Bronchial epithelial cell (primary cell): ENCODE results near the gene PDE5A. TPM values are rescaled to one million over a fixed set of nuclear protein-coding genes. Genes with fewer than 3 reads are reported as not detected.

ENCODE experiments used
- DNase-seq: peaks from one replicate; pipeline ENCODE4 v3.0.0-alpha.2; 2010; ENCODE audit warnings: low read depth
- FAIRE-seq: peaks from 2 replicates; lab custom pipeline; 2011; peaks lifted over from hg19 to GRCh38; lab: Jason Lieb, UNC
- H3K27me3 ChIP-seq: 2 replicates; pipeline ENCODE4 v1.5.1; 2011; ENCODE audit warnings: low read length; ENCODE audit not compliant: control insufficient read depth, insufficient read depth
- H3K36me3 ChIP-seq: 2 replicates; pipeline ENCODE4 v1.5.1; 2011; ENCODE audit warnings: low read length; ENCODE audit not compliant: control insufficient read depth, insufficient read depth
- H3K4me3 ChIP-seq: 2 replicates; pipeline ENCODE4 v1.5.1; 2011; ENCODE audit warnings: mild to moderate bottlenecking, low read depth, low read length, control low read depth
- CTCF ChIP-seq: IDR thresholded peaks from 2 replicates; pipeline ENCODE4 v1.5.1; 2011; ENCODE audit warnings: mild to moderate bottlenecking, moderate library complexity, low read length, control low read depth, inconsistent platforms; ENCODE audit not compliant: insufficient read depth, severe bottlenecking
- total RNA-seq: library from RNA; depleted of rRNA; stranded (reverse); fragments of >200 nt; gene quantifications from 2 replicates; pipeline ENCODE4 v1.2.1, GENCODE V29; 2014

PDE5A gene
- total RNA-seq, 1 donor from 2014 or later, result 5.8 TPM

GRCh38 chr4:119525005-119525749, 103.4 kb downstream of the PDE5A start:
- Histone ChIP-seq H3K36me3 (no peaks in the 10 kb centered on the region), H3K27me3 (no peaks in the 10 kb centered on the region), H3K4me3 (no peak overlapping the region)
- no peak for TF ChIP-seq CTCF
- DNase-seq (peak; percentile 79), FAIRE-seq (no peak)

- DNase-seq (no peak), FAIRE-seq (no peak)
- Histone ChIP-seq H3K36me3 (no peaks in the 10 kb centered on the region), H3K27me3 (no peaks in the 10 kb centered on the region), H3K4me3 (no peak overlapping the region)
- no peak for TF ChIP-seq CTCF
These were observed 105.2 kb downstream of the PDE5A start for GRCh38 chr4:119523399-119523798.

- no peak for TF ChIP-seq CTCF
- H3K27me3 ChIP-seq, result no peaks in the 10 kb centered on the region
- DNase-seq (no peak), FAIRE-seq (no peak)
- H3K36me3 ChIP-seq, result peaks cover 1% of the 10 kb centered on the region
- H3K4me3 ChIP-seq, result no peak overlapping the region
These were observed 107.3 kb downstream of the PDE5A start for GRCh38 chr4:119521268-119521667.

GRCh38 chr4:119518915-119519410, 109.6 kb downstream of the PDE5A start:
- FAIRE-seq (no peak), DNase-seq (no peak)
- Histone ChIP-seq H3K27me3 (no peaks in the 10 kb centered on the region), H3K36me3 (peaks cover 2% of the 10 kb centered on the region), H3K4me3 (no peak overlapping the region)
- no peak for TF ChIP-seq CTCF

- Histone ChIP-seq H3K4me3 (no peak overlapping the region), H3K36me3 (peaks cover 2% of the 10 kb centered on the region), H3K27me3 (no peaks in the 10 kb centered on the region)
- no peak for FAIRE-seq
- no peak for DNase-seq
- TF ChIP-seq CTCF, result no peak
These were observed 110.2 kb downstream of the PDE5A start for GRCh38 chr4:119518230-119518892.
